Renal cortex interstitium (tissue), 11 donors: ENCODE data around the gene ULBP3. TPM values are rescaled to one million over a fixed set of nuclear protein-coding genes. Genes with fewer than 3 reads are reported as not detected.

Experiments
- DNase-seq, 11 donors: peaks; one replicate each; pipeline ENCODE4 v3.0.0-alpha.2; 2013; ENCODE audit warnings: low read depth in 9 of 11, low spot score in 4 of 11; ENCODE audit errors: extremely low read depth in 1 of 11
- polyA plus RNA-seq, 3 donors: library from polyadenylated mRNA; unstranded; fragments of 120-200 nt; gene quantifications; one replicate each; pipeline ENCODE4 v1.2.1, GENCODE V29; 2013; ENCODE audit not compliant: insufficient read length in 3 of 3

The ULBP3 gene
- polyA plus RNA-seq, 3 donors: 9.6 to 11.3 (median 10.8) TPM

- no peak for DNase-seq
Observed at GRCh38 chr6:150050846-150051245, 18.1 kb downstream of the ULBP3 start.

GRCh38 chr6:150048099-150048498, 20.8 kb downstream of the ULBP3 start:
- no peak for DNase-seq

- no peak for DNase-seq
Observed at GRCh38 chr6:150046943-150047342, 22.0 kb downstream of the ULBP3 start.

- DNase-seq: no peak
Observed at GRCh38 chr6:150044621-150045145, 24.2 kb downstream of the ULBP3 start.

- no peak for DNase-seq
Observed at GRCh38 chr6:150043501-150044412, 25.2 kb downstream of the ULBP3 start.

GRCh38 chr6:150043096-150043495, 25.8 kb downstream of the ULBP3 start:
- no peak for DNase-seq

GRCh38 chr6:150038202-150039062, 30.5 kb downstream of the ULBP3 start:
- DNase-seq: no peak

GRCh38 chr6:150037526-150038201, 31.3 kb downstream of the ULBP3 start:
- DNase-seq: no peak

- no peak for DNase-seq
Observed at GRCh38 chr6:150036081-150036480, 32.8 kb downstream of the ULBP3 start.

GRCh38 chr6:150033207-150033771, 35.6 kb downstream of the ULBP3 start:
- DNase-seq: no peak

- DNase-seq: no peak
Observed at GRCh38 chr6:150032598-150032997, 36.3 kb downstream of the ULBP3 start.

GRCh38 chr6:150030611-150031010, 38.3 kb downstream of the ULBP3 start:
- DNase-seq: no peak

- DNase-seq: no peak
Observed at GRCh38 chr6:150029749-150030148, 39.2 kb downstream of the ULBP3 start.

- DNase-seq: no peak
Observed at GRCh38 chr6:150029276-150029675, 39.6 kb downstream of the ULBP3 start.

GRCh38 chr6:150028799-150029198, 40.1 kb downstream of the ULBP3 start:
- no peak for DNase-seq

- no peak for DNase-seq
Observed at GRCh38 chr6:150027806-150028565, 40.9 kb downstream of the ULBP3 start.

GRCh38 chr6:150026976-150027805, 41.7 kb downstream of the ULBP3 start:
- DNase-seq: no peak
